ENCODE measurements around the gene RNU1-2. TPM values are rescaled to one million over a fixed set of nuclear protein-coding genes. Genes with fewer than 3 reads are reported as not detected.
"Not testable (repeated sequence)": the region's sequence is repeated elsewhere in the genome, so short reads cannot be mapped to it uniquely, and the experiment has no call there.

The RNU1-2 gene
- total RNA-seq, 1 donor from 2014 or later = 3,526 TPM

DNA sequence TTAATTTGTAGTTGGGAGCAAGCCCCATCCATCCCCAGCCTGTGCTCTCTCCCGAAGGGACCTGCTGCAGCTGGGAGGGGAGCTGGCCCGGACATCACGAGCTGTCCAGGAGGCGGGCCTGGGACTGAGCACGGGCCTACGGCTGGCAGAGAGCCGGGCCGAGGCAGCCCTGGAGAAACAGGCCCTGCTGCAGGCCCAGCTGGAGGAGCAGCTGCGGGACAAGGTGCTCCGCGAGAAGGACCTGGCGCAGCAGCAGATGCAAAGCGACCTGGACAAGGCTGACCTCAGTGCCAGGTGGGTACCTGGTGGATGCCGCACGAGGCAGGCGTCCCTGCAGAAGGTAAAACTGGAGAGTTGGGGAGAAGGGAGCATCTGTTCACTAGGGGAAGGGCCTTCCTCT, 40.8 kb downstream of the RNU1-2 start:
- CTCF ChIA-PET = interaction anchor here (0.6 kb wide), 1 partner anchor 26 kb away, joined by 5 read pairs; no protein-coding TSS in a partner anchor
- peaks cover 15% of the 10 kb centered on the region for H3K36me3 Mint-ChIP-seq (ENCODE audit: low read depth)
- intact Hi-C loops (cut with micrococcal nuclease); ATAC-seq (ENCODE audit: low read depth); H3K27ac Mint-ChIP-seq; H3K27me3 Mint-ChIP-seq; H3K4me1 Mint-ChIP-seq; POLR2A ChIA-PET; H3K4me3 Mint-ChIP-seq; DNase-seq; H3K9me3 Mint-ChIP-seq: not testable (repeated sequence)

DNA sequence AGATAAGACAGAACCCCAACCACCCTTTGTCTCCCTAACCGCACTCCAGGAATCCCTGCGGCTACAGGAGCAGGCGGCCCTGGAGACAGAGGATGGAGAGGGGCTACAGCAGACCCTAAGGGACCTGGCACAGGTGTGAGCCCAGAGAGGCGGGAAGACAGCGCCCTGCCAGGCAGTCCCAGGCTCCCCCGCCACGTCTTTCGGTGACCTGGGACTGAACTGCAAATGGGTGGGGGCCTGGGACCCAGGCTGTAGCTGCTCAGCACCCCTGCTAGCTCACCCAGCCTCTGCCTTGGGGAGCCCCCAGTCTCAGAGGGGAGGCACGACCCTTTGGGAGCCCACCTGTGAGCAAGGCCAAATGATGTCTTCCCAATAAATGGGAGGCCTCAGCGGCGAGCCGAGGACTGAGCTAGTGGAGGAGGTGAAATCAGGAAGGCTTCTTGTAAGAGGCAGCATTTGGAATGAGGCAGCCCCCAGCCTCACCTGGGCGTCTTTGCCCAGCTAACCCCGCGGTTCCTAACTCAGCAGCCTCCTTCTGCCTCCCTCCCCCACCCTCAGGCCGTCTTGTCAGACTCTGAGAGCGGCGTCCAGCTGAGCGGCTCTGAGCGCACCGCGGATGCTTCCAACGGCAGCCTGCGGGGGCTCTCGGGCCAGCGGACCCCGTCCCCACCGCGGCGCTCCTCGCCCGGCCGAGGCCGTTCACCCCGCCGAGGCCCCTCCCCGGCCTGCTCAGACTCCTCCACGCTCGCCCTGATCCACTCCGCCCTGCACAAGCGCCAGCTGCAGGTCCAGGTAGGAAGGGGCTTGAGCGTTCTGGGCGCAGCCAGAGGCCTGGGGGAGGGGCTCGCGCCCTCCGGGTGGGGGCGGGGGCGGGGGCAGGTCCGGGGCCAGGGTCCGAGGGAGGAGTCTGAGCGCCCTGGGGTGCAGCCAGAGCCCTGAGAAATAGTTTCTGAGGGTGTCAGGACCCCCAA, 42.9 kb downstream of the RNU1-2 start:
- ATAC-seq (ENCODE audit: low read depth) (no peak), DNase-seq (no peak)
- Mint-ChIP-seq H3K4me3 (no peak overlapping the region), H3K27me3 (no peaks in the 10 kb centered on the region), H3K36me3 (ENCODE audit: low read depth) (peaks cover 20% of the 10 kb centered on the region), H3K27ac (no peak overlapping the region), H3K9me3 (no peaks in the 10 kb centered on the region), H3K4me1 (no peaks in the 10 kb centered on the region)
- no peak for TF ChIP-seq CTCF (IDR thresholded peaks at IDR 0.05)
- POLR2A ChIA-PET = no interaction called here
- intact Hi-C loops (cut with micrococcal nuclease) = no loop called here
- CTCF ChIA-PET = no interaction called here

GRCh38 chr1:16939386-16940180, 43.8 kb downstream of the RNU1-2 start:
- H3K4me3 Mint-ChIP-seq; H3K9me3 Mint-ChIP-seq; intact Hi-C loops (cut with micrococcal nuclease); H3K4me1 Mint-ChIP-seq; CTCF ChIA-PET; H3K27ac Mint-ChIP-seq; ATAC-seq (ENCODE audit: low read depth); DNase-seq; H3K27me3 Mint-ChIP-seq; POLR2A ChIA-PET: not testable (repeated sequence)
- H3K36me3 Mint-ChIP-seq (ENCODE audit: low read depth) = peaks cover 22% of the 10 kb centered on the region

GRCh38 chr1:16944038-16944437, 48.3 kb downstream of the RNU1-2 start:
- ATAC-seq (ENCODE audit: low read depth) = no peak
- intact Hi-C loops (cut with micrococcal nuclease) = no loop called here
- POLR2A ChIA-PET = no interaction called here
- no peaks in the 10 kb centered on the region for H3K4me1 Mint-ChIP-seq
- TF ChIP-seq CTCF (IDR thresholded peaks at IDR 0.05) = no peak
- no peak overlapping the region for H3K4me3 Mint-ChIP-seq
- no peak overlapping the region for H3K27ac Mint-ChIP-seq
- H3K27me3 Mint-ChIP-seq = no peaks in the 10 kb centered on the region
- peaks cover 23% of the 10 kb centered on the region for H3K36me3 Mint-ChIP-seq (ENCODE audit: low read depth)
- CTCF ChIA-PET = no interaction called here
- DNase-seq = no peak
- H3K9me3 Mint-ChIP-seq = no peaks in the 10 kb centered on the region

- H3K27ac Mint-ChIP-seq; H3K4me3 Mint-ChIP-seq; POLR2A ChIA-PET; ATAC-seq (ENCODE audit: low read depth); CTCF ChIA-PET; H3K4me1 Mint-ChIP-seq; H3K9me3 Mint-ChIP-seq; H3K27me3 Mint-ChIP-seq; DNase-seq; intact Hi-C loops (cut with micrococcal nuclease): not testable (repeated sequence)
- H3K36me3 Mint-ChIP-seq (ENCODE audit: low read depth) = peaks cover 23% of the 10 kb centered on the region
Observed at GRCh38 chr1:16945512-16945911, 49.7 kb downstream of the RNU1-2 start.

Other genes starting within 250 kb of the RNU1-2 start
- gene RNU1-3, start 229.0 kb upstream of the RNU1-2 start, total RNA-seq = 3,526 and 4,195 TPM in 2 replicates
- 3,526 and 4,195 TPM in 2 replicates for gene RNU1-4, start 155.5 kb upstream of the RNU1-2 start, total RNA-seq
- gene CROCC, start 26.0 kb downstream of the RNU1-2 start, total RNA-seq = 30.2 and 30.4 TPM in 2 replicates
- not detected in 2 replicates for gene MFAP2, start 84.6 kb downstream of the RNU1-2 start, total RNA-seq
- gene ATP13A2, start 115.9 kb downstream of the RNU1-2 start, total RNA-seq = 27.6 and 31.9 TPM in 2 replicates
- 70.7 and 78.3 TPM in 2 replicates for gene SDHB, start 158.1 kb downstream of the RNU1-2 start, total RNA-seq
- 7.2 and 9.9 TPM in 2 replicates for gene PADI2, start 223.5 kb downstream of the RNU1-2 start, total RNA-seq

Measured in activated B cell treated with CpG ODN at 0.5 μM for 24 hours (primary cell).